Pancreas (tissue), 10 donors: ENCODE data around the gene IL4I1. TPM values are rescaled to one million over a fixed set of nuclear protein-coding genes. Genes with fewer than 3 reads are reported as not detected.

Experiments
- ATAC-seq, 4 donors: fragments of 200-7000 bp; cut with Tn5 transposase; one replicate each; pipeline versions ENCODE4 v1.8.0 to v1.9.1; 2020; ENCODE audit warnings: mild to moderate bottlenecking in 4 of 4, moderate library complexity in 4 of 4
- DNase-seq, 6 donors: peaks; one replicate each; pipeline ENCODE4 v3.0.0-alpha.2; 2020
- FAIRE-seq: peaks from 2 replicates; lab custom pipeline; 2012; peaks lifted over from hg19 to GRCh38; lab: Jason Lieb, UNC
- H3K27ac ChIP-seq, 4 donors: fragments of 200-600 bp; sonication (generic); 1 replicate in 3 of 4; 2 replicates in 1 of 4; pipeline versions ENCODE4 v1.5.0 to v1.8.0; 2020
- H3K27me3 ChIP-seq, 4 donors: fragments of 200-600 bp; one replicate each; pipeline ENCODE4 v1.8.0; 2021
- H3K36me3 ChIP-seq, 3 donors: fragments of 200-600 bp; sonication (generic) in 1 of 3; one replicate each; pipeline versions ENCODE4 v1.5.0 to v1.8.0; 2020 to 2021
- H3K4me1 ChIP-seq, 3 donors: fragments of 200-600 bp; one replicate each; pipeline ENCODE4 v1.8.0; 2021
- H3K4me3 ChIP-seq, 4 donors: fragments of 200-600 bp; sonication (generic) in 2 of 4; one replicate each; pipeline versions ENCODE4 v1.5.0 to v1.8.0; 2020 to 2021
- H3K9me3 ChIP-seq, 4 donors: fragments of 200-600 bp; one replicate each; pipeline ENCODE4 v1.8.0; 2021
- WGBS, 2 donors: extraction: QIAGEN DNeasy Blood & Tissue Kit; methylation state at CpG; one replicate each; pipeline ENCODE4 v1.1.7; 2013; 5-methylcytosine and 5-hydroxymethylcytosine counted together
- intact Hi-C, 3 donors: fragments of 100-400 bp; cut with DNase I; formaldehyde crosslinking; loops; one replicate each; pipeline versions ENCODE4 v1.11.1 to v1.14.2; 2022
- polyA plus RNA-seq, 2 donors: library from polyadenylated mRNA; stranded (reverse); fragments of 200-250 nt; gene quantifications; one replicate each; pipeline ENCODE4 v1.2.3, GENCODE V29; 2013
- total RNA-seq, 6 donors: library from RNA; stranded (reverse); fragmentation: NEBNext Ultra II Directional in 4 of 6; extraction: Animal tissue kit (Norgen Biotek cat#: 25700) in 4 of 6; gene quantifications; one replicate each; pipeline versions ENCODE4 v1.2.1 to v1.2.4, GENCODE V29; 2021 to 2023
- TF ChIP-seq, protein P1 (sequence below), 4 donors: fragments of 200-600 bp; sonication (generic) in 3 of 4; IDR thresholded peaks; one replicate each; pipeline versions ENCODE4 v1.5.0 to v1.8.0; 2021; ENCODE audit warnings: antibody characterized with exemption in 4 of 4
- donor health status: healthy with polysubstance abuse.
- donor health status: DM: no; HTN: no; CAD: no; lungs with moderate emphysema.
- donor health status: DM: no; HTN: no; CAD: no.
- donor health status: control.
- donor health status: control.
- donor health status: Bipolar disorder and iron deficiency.
- donor health status: DM: yes; HTN: yes; CAD: no.
- donor health status: DM: no; HTN: no; CAD: no.
- donor health status: DM: no; HTN: no; CAD: no.
- donor health status: DM: yes; HTN: yes; CAD: no.

Gene IL4I1
- total and polyA plus RNA-seq, 8 donors, result 0.23 to 4.0 (median 0.63) TPM

DNA sequence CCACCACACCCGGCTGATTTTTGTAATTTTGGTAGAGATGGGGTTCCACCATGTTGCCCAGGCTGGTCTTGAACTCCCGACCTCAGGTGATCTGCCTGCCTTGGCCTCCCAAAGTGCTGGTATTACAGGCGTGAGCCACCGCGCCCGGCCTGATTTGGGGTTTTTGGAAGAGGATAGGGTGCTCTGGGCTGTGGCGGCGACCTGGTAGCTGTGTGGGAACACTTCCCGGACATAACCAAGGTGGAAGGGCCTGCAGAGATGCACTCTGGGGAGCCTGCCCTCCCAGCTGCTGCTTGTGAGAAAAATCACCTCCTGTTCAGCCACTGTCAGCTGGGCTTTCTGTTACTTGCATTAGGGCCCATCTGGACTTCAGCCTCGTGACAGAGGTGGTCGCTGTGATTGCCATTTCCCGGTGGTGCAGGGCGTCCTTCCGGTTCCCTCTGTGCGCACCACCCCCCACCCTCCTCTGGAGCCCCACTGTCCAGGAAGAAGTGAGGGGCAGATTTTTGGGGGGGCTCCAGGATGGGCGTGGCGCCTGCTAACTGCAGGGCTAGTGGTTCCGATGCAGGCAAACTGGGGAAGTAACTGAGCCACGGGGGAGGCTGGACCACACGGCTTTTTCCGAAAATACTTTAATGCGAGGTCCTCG is 7.5 kb downstream of the IL4I1 start:
- intact Hi-C loops, result no loop called here
- TF ChIP-seq, protein P1, sequence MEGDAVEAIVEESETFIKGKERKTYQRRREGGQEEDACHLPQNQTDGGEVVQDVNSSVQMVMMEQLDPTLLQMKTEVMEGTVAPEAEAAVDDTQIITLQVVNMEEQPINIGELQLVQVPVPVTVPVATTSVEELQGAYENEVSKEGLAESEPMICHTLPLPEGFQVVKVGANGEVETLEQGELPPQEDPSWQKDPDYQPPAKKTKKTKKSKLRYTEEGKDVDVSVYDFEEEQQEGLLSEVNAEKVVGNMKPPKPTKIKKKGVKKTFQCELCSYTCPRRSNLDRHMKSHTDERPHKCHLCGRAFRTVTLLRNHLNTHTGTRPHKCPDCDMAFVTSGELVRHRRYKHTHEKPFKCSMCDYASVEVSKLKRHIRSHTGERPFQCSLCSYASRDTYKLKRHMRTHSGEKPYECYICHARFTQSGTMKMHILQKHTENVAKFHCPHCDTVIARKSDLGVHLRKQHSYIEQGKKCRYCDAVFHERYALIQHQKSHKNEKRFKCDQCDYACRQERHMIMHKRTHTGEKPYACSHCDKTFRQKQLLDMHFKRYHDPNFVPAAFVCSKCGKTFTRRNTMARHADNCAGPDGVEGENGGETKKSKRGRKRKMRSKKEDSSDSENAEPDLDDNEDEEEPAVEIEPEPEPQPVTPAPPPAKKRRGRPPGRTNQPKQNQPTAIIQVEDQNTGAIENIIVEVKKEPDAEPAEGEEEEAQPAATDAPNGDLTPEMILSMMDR (IDR thresholded peaks at IDR 0.05), result no peak
- 92 to 93% methylated on average over 23 of the region's 23 CpGs for WGBS, 2 donors
- ATAC-seq (peak in 1 of 4 donors; percentile 1), DNase-seq (peak in 2 of 6 donors; percentile 14 to 28), FAIRE-seq (no peak)
- Histone ChIP-seq H3K27me3 (no peaks in the 10 kb centered on the region), H3K36me3 (peaks cover 3 to 14% (median 5%) of the 10 kb centered on the region in 3 donors), H3K9me3 (no peaks in the 10 kb centered on the region), H3K27ac (no peak overlapping the region), H3K4me1 (no peaks in the 10 kb centered on the region), H3K4me3 (no peak overlapping the region)

- WGBS, 2 donors, result 30 to 77% methylated on average over 15 to 18 of the region's 18 CpGs
- FAIRE-seq (no peak), ATAC-seq (no peak), DNase-seq (peak in 2 of 6 donors; percentile 12 to 23)
- TF ChIP-seq, protein P1 (IDR thresholded peaks at IDR 0.05), result no peak
- no peaks in the 10 kb centered on the region for H3K9me3 ChIP-seq
- no peaks in the 10 kb centered on the region for H3K4me1 ChIP-seq
- no peak overlapping the region for H3K27ac ChIP-seq
- no peak overlapping the region for H3K4me3 ChIP-seq
- no peaks in the 10 kb centered on the region for H3K27me3 ChIP-seq
- peaks cover 9 to 21% (median 12%) of the 10 kb centered on the region in 3 donors for H3K36me3 ChIP-seq
- intact Hi-C loops, result no loop called here
Observed at GRCh38 chr19:49888510-49888824, 8.2 kb downstream of the IL4I1 start.

DNA sequence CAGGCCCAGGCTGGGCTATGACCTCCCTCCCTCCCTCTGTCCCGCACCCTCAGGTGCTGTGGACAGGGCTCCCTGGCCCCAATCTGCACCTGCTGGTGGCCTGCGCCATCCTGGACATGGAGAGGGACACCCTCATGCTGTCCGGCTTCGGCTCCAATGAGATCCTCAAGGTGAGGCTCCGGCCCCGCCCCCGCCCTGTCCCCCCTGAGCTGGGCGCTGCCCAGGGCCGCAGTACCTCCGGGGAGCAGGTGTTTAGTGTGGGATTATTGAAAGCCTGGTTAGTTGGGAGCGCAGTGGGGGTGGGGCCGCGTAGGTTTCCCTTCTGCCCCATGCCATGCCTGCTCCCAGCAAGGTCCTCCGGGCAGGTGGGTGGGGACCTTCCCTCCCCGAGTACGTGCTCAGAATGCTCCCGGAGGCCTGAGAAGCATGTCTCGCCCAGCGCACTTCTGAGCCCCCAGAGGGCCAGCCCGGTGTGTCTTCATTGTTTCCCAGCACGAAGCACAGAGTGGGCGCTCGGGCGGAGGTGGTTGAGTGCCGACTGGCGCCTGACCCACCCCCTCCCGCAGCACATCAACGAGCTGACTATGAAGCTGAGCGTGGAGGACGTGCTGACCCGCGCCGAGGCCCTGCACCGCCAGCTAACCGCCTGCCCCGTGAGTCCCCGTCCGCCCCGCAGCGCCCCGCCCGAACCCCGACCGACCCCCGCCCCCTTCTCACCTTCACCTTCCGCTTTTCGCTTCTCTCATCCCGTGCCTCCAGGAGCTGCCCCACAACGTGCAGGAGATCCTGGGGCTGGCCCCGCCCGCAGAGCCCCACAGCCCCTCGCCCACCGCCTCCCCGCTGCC is 8.8 kb downstream of the IL4I1 start:
- WGBS, 2 donors, result 45 to 87% methylated on average over 49 to 54 of the region's 54 CpGs
- intact Hi-C loops, result no loop called here
- no peaks in the 10 kb centered on the region for H3K9me3 ChIP-seq
- DNase-seq (peak in 2 of 6 donors; percentile 20 to 79), ATAC-seq (no peak), FAIRE-seq (no peak)
- H3K4me3 ChIP-seq, result no peak overlapping the region
- peaks cover 9 to 27% (median 18%) of the 10 kb centered on the region in 3 donors for H3K36me3 ChIP-seq
- no peaks in the 10 kb centered on the region for H3K4me1 ChIP-seq
- TF ChIP-seq, protein P1 (IDR thresholded peaks at IDR 0.05), result no peak
- no peak overlapping the region for H3K27ac ChIP-seq
- H3K27me3 ChIP-seq, result no peaks in the 10 kb centered on the region

GRCh38 chr19:49887037-49887664 is 9.5 kb downstream of the IL4I1 start:
- intact Hi-C loops, result no loop called here
- FAIRE-seq (no peak), DNase-seq (peak in 1 of 6 donors; percentile 15), ATAC-seq (no peak)
- TF ChIP-seq, protein P1 (IDR thresholded peaks at IDR 0.05), result no peak
- WGBS, 2 donors, result 75 to 85% methylated on average over 22 to 23 of the region's 23 CpGs
- H3K9me3 ChIP-seq, result no peaks in the 10 kb centered on the region
- H3K27me3 ChIP-seq, result no peaks in the 10 kb centered on the region
- H3K4me3 ChIP-seq, result no peak overlapping the region
- no peak overlapping the region for H3K27ac ChIP-seq
- H3K36me3 ChIP-seq, result peaks cover 9 to 34% (median 24%) of the 10 kb centered on the region in 3 donors
- no peaks in the 10 kb centered on the region for H3K4me1 ChIP-seq
